CD4-positive, alpha-beta T cell (primary cell): ENCODE data around the gene EHBP1L1. TPM values are rescaled to one million over a fixed set of nuclear protein-coding genes. Genes with fewer than 3 reads are reported as not detected.

Experiments used
- ATAC-seq: fragments of 200-7000 bp; cut with Tn5 transposase; one replicate; pipeline ENCODE4 v1.10.0; 2022; ENCODE audit warnings: mild to moderate bottlenecking; ENCODE audit not compliant: poor library complexity
- CTCF ChIA-PET: fragments of 350-600 bp; sonication (Branson Sonifier 250); formaldehyde crosslinking; loops from one replicate; lab custom pipeline; 2021; ENCODE audit warnings: antibody characterized with exemption, inconsistent platforms; lab: Charles Lee
- POLR2A ChIA-PET: fragments of 350-600 bp; sonication (Branson Sonifier 250); formaldehyde crosslinking; loops from one replicate; lab custom pipeline; 2021; ENCODE audit warnings: antibody characterized with exemption, inconsistent platforms; lab: Charles Lee
- DNase-seq, 14 experiments: peaks; one replicate each; pipeline ENCODE4 v3.0.0-alpha.2; 2013 to 2020; ENCODE audit warnings: mixed read lengths in 2 of 14
- H3K27ac ChIP-seq, 2 donors: one replicate each; pipeline versions ENCODE4 v1.5.1 to v1.7.0; 2013; ENCODE audit warnings: low read length in 2 of 2, low read depth in 1 of 2, mild to moderate bottlenecking in 1 of 2
- H3K27me3 ChIP-seq, 2 experiments: 1 replicate in 1 of 2; 2 replicates in 1 of 2; pipeline versions ENCODE4 v1.6.1 to v1.7.0; 2013; ENCODE audit warnings: low read length in 2 of 2, control low read depth in 1 of 2, mild to moderate bottlenecking in 1 of 2, moderate library complexity in 1 of 2; ENCODE audit not compliant: insufficient read depth in 2 of 2, control insufficient read depth in 1 of 2
- H3K36me3 ChIP-seq: one replicate; pipeline ENCODE4 v1.6.1; 2013; ENCODE audit warnings: low read length, control low read depth; ENCODE audit not compliant: insufficient read depth
- H3K4me1 ChIP-seq: one replicate; pipeline ENCODE4 v1.6.1; 2013; ENCODE audit warnings: low read length, control low read depth; ENCODE audit not compliant: insufficient read depth
- H3K4me3 ChIP-seq: one replicate; pipeline ENCODE4 v1.5.1; 2013; ENCODE audit warnings: mild to moderate bottlenecking, low read length, moderate library complexity
- H3K9me3 ChIP-seq, 2 experiments: 1 replicate in 1 of 2; 2 replicates in 1 of 2; pipeline versions ENCODE4 v1.6.1 to v1.7.0; 2013; ENCODE audit warnings: low read length in 2 of 2, mild to moderate bottlenecking in 2 of 2, control low read depth in 1 of 2, moderate library complexity in 1 of 2; ENCODE audit not compliant: control insufficient read depth in 1 of 2, insufficient read depth in 1 of 2
- H3K27ac Mint-ChIP-seq: one replicate; pipeline ENCODE4 v1.8.0; 2020; ENCODE audit warnings: mixed read lengths
- H3K27me3 Mint-ChIP-seq: one replicate; pipeline ENCODE4 v1.8.0; 2021; ENCODE audit warnings: mixed read lengths
- H3K36me3 Mint-ChIP-seq: one replicate; pipeline ENCODE4 v1.8.0; 2021; ENCODE audit warnings: low read depth, mixed read lengths
- H3K4me1 Mint-ChIP-seq: one replicate; pipeline ENCODE4 v1.8.0; 2021; ENCODE audit warnings: low read depth, mixed read lengths
- H3K4me3 Mint-ChIP-seq: one replicate; pipeline ENCODE4 v1.8.0; 2020; ENCODE audit warnings: mild to moderate bottlenecking, mixed read lengths
- H3K9me3 Mint-ChIP-seq: one replicate; pipeline ENCODE4 v1.8.0; 2020; ENCODE audit warnings: mixed read lengths
- intact Hi-C, 2 experiments: fragments of 100-400 bp; cut with DNase I in 1 of 2; cut with micrococcal nuclease in 1 of 2; formaldehyde crosslinking; loops; one replicate each; pipeline versions ENCODE4 v1.15.1 to v1.9.0; 2023 to 2025; cut with DNase I, micrococcal nuclease
- total RNA-seq, 174 experiments: library from RNA in 2 of 174; stranded (reverse) in 2 of 174; gene quantifications; one replicate each; pipeline ENCODE4 v1.2.3 and lab custom pipeline; 2021 to 2026
- TF ChIP-seq, protein P1 (sequence below): fragments of 200-600 bp; IDR thresholded peaks from one replicate; pipeline ENCODE4 v1.8.0; 2022; ENCODE audit warnings: antibody characterized with exemption, mild to moderate bottlenecking

Gene EHBP1L1
- total RNA-seq, 2 experiments from 2014 or later: 82.6 to 88.5 TPM

DNA sequence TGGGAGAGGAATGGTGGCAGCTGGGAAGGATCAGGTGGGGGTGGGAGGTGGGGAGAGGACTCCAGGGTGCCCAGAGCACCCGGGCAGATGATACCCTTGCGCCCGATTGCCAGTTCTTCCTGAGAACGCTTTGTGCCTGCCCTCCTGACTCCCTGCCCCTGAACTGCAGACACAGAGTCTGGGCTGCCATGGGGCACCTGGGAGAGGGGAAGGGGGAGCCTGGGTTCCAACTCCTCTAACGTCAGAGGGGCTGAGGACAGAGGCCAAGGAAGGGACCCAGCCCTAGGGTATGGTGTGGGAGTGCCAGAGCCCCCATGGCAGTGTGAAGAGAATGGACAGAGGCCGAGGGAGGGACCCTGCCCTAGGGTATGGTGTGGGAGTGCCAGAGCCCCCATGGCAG is 20.7 kb downstream of the EHBP1L1 start:
- no peaks in the 10 kb centered on the region for H3K9me3 ChIP-seq
- Mint-ChIP-seq H3K27me3 (no peaks in the 10 kb centered on the region), H3K27ac (no peak overlapping the region), H3K9me3 (no peaks in the 10 kb centered on the region), H3K4me1 (peaks cover 15% of the 10 kb centered on the region), H3K4me3 (no peak overlapping the region), H3K36me3 (peaks cover 45% of the 10 kb centered on the region)
- H3K4me3 ChIP-seq: no peak overlapping the region
- ChIA-PET POLR2A (interaction anchor here (1.1 kb wide), 1 partner anchor 56 kb away, joined by 3 read pairs; no protein-coding TSS in a partner anchor), CTCF (no interaction called here)
- ATAC-seq (no peak), DNase-seq (no peak)
- peaks cover 43% of the 10 kb centered on the region for H3K36me3 ChIP-seq
- no peaks in the 10 kb centered on the region for H3K27me3 ChIP-seq
- intact Hi-C loops: no loop called here
- H3K27ac ChIP-seq: no peak overlapping the region
- peaks cover 23% of the 10 kb centered on the region for H3K4me1 ChIP-seq
- TF ChIP-seq, protein P1, sequence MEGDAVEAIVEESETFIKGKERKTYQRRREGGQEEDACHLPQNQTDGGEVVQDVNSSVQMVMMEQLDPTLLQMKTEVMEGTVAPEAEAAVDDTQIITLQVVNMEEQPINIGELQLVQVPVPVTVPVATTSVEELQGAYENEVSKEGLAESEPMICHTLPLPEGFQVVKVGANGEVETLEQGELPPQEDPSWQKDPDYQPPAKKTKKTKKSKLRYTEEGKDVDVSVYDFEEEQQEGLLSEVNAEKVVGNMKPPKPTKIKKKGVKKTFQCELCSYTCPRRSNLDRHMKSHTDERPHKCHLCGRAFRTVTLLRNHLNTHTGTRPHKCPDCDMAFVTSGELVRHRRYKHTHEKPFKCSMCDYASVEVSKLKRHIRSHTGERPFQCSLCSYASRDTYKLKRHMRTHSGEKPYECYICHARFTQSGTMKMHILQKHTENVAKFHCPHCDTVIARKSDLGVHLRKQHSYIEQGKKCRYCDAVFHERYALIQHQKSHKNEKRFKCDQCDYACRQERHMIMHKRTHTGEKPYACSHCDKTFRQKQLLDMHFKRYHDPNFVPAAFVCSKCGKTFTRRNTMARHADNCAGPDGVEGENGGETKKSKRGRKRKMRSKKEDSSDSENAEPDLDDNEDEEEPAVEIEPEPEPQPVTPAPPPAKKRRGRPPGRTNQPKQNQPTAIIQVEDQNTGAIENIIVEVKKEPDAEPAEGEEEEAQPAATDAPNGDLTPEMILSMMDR: no peak

- Mint-ChIP-seq H3K4me3 (no peak overlapping the region), H3K27me3 (no peaks in the 10 kb centered on the region), H3K9me3 (no peaks in the 10 kb centered on the region), H3K36me3 (peaks cover 44% of the 10 kb centered on the region), H3K4me1 (peaks cover 15% of the 10 kb centered on the region), H3K27ac (no peak overlapping the region)
- no peaks in the 10 kb centered on the region for H3K27me3 ChIP-seq
- DNase-seq (no peak), ATAC-seq (no peak)
- H3K4me1 ChIP-seq: peaks cover 23% of the 10 kb centered on the region
- TF ChIP-seq, protein P1: no peak
- H3K27ac ChIP-seq: no peak overlapping the region
- no peaks in the 10 kb centered on the region for H3K9me3 ChIP-seq
- CTCF ChIA-PET: no interaction called here
- no peak overlapping the region for H3K4me3 ChIP-seq
- peaks cover 35% of the 10 kb centered on the region for H3K36me3 ChIP-seq
- POLR2A ChIA-PET: no interaction called here
- intact Hi-C loops: no loop called here
These were observed 22.4 kb downstream of the EHBP1L1 start for GRCh38 chr11:65598258-65598699.

- H3K4me1 Mint-ChIP-seq: peaks cover 10% of the 10 kb centered on the region
- no peaks in the 10 kb centered on the region for H3K9me3 ChIP-seq
- CTCF ChIA-PET: no interaction called here
- H3K9me3 Mint-ChIP-seq: no peaks in the 10 kb centered on the region
- no peaks in the 10 kb centered on the region for H3K27me3 ChIP-seq
- H3K4me1 ChIP-seq: peaks cover 16% of the 10 kb centered on the region
- H3K36me3 ChIP-seq: peaks cover 43% of the 10 kb centered on the region
- H3K36me3 Mint-ChIP-seq: peaks cover 48% of the 10 kb centered on the region
- POLR2A ChIA-PET: no interaction called here
- ATAC-seq (no peak), DNase-seq (no peak)
- TF ChIP-seq, protein P1: no peak
- no peak overlapping the region for H3K4me3 Mint-ChIP-seq
- no peak overlapping the region for H3K27ac ChIP-seq
- intact Hi-C loops: no loop called here
- no peaks in the 10 kb centered on the region for H3K27me3 Mint-ChIP-seq
- no peak overlapping the region for H3K27ac Mint-ChIP-seq
- H3K4me3 ChIP-seq: no peak overlapping the region
These were observed 23.5 kb downstream of the EHBP1L1 start for GRCh38 chr11:65599216-65599954.
